HL-60 (cell line): ENCODE data around the gene MYBPC2.

ENCODE experiments used
- POLR2AphosphoS5 ChIP-seq: IDR thresholded peaks from 2 replicates; pipeline ENCODE4 v1.6.1; 2012; ENCODE audit warnings: low read depth
- REST ChIP-seq: IDR thresholded peaks from 2 replicates; pipeline ENCODE4 v1.6.1; 2012; ENCODE audit warnings: low read depth; ENCODE audit not compliant: insufficient replicate concordance
- SPI1 ChIP-seq: IDR thresholded peaks from 2 replicates; pipeline ENCODE4 v1.6.1; 2012; ENCODE audit warnings: low read depth, mild to moderate bottlenecking, borderline replicate concordance
- TF ChIP-seq, protein P1 (sequence below): IDR thresholded peaks from one replicate; pipeline ENCODE4 v1.5.1; 2011; ENCODE audit warnings: low read length, control low read depth, inconsistent platforms; ENCODE audit not compliant: insufficient read depth

DNA sequence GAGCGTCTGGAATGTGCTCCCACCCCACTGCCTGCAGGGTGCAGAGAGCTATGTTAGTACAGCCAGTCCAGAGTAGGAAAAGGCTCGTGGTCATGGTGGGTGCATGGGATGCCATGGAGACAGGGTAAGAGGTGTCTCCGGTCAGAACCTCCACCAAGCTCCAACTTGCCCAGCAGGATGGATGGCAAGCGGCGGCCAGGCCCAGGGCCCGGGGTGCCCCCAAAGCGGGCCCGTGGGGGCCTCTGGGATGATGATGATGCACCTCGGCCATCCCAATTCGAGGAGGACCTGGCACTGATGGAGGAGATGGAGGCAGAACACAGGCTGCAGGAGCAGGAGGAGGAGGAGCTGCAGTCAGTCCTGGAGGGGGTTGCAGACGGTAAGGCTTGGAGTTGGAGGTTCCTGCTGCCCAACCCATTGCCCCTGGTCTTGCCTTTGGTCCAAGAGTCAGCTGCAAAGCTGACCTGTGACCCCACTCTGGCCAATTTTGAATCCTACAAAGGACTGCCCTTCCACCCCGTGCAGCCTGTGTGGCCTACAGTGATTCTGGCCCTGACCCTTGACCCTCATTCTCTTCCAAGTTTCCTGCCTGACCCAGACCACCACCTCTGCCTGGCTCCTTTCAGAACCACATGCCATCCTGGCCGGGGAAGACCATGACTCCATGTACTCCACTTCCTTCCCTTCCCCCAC, 33.9 kb upstream of the MYBPC2 start:
- TF ChIP-seq, protein P1, sequence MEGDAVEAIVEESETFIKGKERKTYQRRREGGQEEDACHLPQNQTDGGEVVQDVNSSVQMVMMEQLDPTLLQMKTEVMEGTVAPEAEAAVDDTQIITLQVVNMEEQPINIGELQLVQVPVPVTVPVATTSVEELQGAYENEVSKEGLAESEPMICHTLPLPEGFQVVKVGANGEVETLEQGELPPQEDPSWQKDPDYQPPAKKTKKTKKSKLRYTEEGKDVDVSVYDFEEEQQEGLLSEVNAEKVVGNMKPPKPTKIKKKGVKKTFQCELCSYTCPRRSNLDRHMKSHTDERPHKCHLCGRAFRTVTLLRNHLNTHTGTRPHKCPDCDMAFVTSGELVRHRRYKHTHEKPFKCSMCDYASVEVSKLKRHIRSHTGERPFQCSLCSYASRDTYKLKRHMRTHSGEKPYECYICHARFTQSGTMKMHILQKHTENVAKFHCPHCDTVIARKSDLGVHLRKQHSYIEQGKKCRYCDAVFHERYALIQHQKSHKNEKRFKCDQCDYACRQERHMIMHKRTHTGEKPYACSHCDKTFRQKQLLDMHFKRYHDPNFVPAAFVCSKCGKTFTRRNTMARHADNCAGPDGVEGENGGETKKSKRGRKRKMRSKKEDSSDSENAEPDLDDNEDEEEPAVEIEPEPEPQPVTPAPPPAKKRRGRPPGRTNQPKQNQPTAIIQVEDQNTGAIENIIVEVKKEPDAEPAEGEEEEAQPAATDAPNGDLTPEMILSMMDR: no peak
- TF ChIP-seq REST (no peak), SPI1 (no peak), POLR2AphosphoS5 (no peak)
